ENCODE results near the gene HSPB7.

- TF ChIP-seq STAT6 (CRISPR knock-in tag; conservative IDR thresholded peaks at IDR 0.05; ENCODE audit: low read depth): no peak
- TF ChIP-seq CREB1 (CRISPR knock-in tag; IDR thresholded peaks at IDR 0.05): no peak
- TF ChIP-seq OVOL2 (CRISPR knock-in tag; IDR thresholded peaks at IDR 0.05; ENCODE audit: borderline replicate concordance): no peak
- no peak for TF ChIP-seq CREM (CRISPR knock-in tag; IDR thresholded peaks at IDR 0.05)
- TF ChIP-seq CTCF (IDR thresholded peaks at IDR 0.05): no peak
- TF ChIP-seq, protein P1, sequence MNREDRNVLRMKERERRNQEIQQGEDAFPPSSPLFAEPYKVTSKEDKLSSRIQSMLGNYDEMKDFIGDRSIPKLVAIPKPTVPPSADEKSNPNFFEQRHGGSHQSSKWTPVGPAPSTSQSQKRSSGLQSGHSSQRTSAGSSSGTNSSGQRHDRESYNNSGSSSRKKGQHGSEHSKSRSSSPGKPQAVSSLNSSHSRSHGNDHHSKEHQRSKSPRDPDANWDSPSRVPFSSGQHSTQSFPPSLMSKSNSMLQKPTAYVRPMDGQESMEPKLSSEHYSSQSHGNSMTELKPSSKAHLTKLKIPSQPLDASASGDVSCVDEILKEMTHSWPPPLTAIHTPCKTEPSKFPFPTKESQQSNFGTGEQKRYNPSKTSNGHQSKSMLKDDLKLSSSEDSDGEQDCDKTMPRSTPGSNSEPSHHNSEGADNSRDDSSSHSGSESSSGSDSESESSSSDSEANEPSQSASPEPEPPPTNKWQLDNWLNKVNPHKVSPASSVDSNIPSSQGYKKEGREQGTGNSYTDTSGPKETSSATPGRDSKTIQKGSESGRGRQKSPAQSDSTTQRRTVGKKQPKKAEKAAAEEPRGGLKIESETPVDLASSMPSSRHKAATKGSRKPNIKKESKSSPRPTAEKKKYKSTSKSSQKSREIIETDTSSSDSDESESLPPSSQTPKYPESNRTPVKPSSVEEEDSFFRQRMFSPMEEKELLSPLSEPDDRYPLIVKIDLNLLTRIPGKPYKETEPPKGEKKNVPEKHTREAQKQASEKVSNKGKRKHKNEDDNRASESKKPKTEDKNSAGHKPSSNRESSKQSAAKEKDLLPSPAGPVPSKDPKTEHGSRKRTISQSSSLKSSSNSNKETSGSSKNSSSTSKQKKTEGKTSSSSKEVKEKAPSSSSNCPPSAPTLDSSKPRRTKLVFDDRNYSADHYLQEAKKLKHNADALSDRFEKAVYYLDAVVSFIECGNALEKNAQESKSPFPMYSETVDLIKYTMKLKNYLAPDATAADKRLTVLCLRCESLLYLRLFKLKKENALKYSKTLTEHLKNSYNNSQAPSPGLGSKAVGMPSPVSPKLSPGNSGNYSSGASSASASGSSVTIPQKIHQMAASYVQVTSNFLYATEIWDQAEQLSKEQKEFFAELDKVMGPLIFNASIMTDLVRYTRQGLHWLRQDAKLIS (CRISPR knock-in tag; IDR thresholded peaks at IDR 0.05; ENCODE audit: borderline replicate concordance): no peak
- TF ChIP-seq, protein P2, sequence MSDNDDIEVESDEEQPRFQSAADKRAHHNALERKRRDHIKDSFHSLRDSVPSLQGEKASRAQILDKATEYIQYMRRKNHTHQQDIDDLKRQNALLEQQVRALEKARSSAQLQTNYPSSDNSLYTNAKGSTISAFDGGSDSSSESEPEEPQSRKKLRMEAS (CRISPR knock-in tag; IDR thresholded peaks at IDR 0.05): no peak
- no peak for TF ChIP-seq ZNF423 (CRISPR knock-in tag; IDR thresholded peaks at IDR 0.05)
- no peak for TF ChIP-seq RORB (CRISPR knock-in tag; IDR thresholded peaks at IDR 0.05)
- no peak for TF ChIP-seq ZNF121 (CRISPR knock-in tag; IDR thresholded peaks at IDR 0.05)
- no peak for TF ChIP-seq HMGXB4 (CRISPR knock-in tag; IDR thresholded peaks at IDR 0.05)
- TF ChIP-seq NFATC4 (CRISPR knock-in tag; IDR thresholded peaks at IDR 0.05): no peak
- TF ChIP-seq NFYB (CRISPR knock-in tag; conservative IDR thresholded peaks at IDR 0.05; ENCODE audit: low read depth): no peak
- no peak for TF ChIP-seq FOXK1 (CRISPR knock-in tag; IDR thresholded peaks at IDR 0.05)
Measured at GRCh38 chr1:15969321-15969880, 48.4 kb downstream of the HSPB7 start.

All from WTC11 (cell line).